K562 (cell line): Measurements from ENCODE around the gene ST6GALNAC2. TPM values are rescaled to one million over a fixed set of nuclear protein-coding genes. Genes with fewer than 3 reads are reported as not detected.
A peak's percentile ranks its signal among the peaks of the same experiment; 100 is the strongest.

Source experiments
- ATAC-seq: fragments of 200-7000 bp; cut with Tn5 transposase; 3 replicates; pipeline ENCODE4 v1.9.1; 2020; ENCODE audit warnings: moderate library complexity
- BruUV-seq: library from RNA; stranded (reverse); fragments of 400-500 nt; replicated peaks from 2 replicates; lab custom pipeline; 2021; lab: Mats Ljungman, UMichigan
- CTCF ChIA-PET: fragments of 300-600 bp; formaldehyde crosslinking; extraction: SDS; loops from one replicate; lab custom pipeline; 2021; ENCODE audit warnings: low intra/inter-chr PET ratio; lab: Yijun Ruan, JAX
- POLR2A ChIA-PET: fragments of 300-600, 350-650 bp; sonication (Branson Sonifier 250); formaldehyde crosslinking; extraction: SDS; loops from one replicate; lab custom pipeline; 2021; ENCODE audit warnings: antibody characterized with exemption, inconsistent platforms; lab: Yijun Ruan, JAX
- DNase-seq, 4 experiments: peaks; one replicate each; pipeline versions ENCODE4 v3.0.0 to v3.0.0-alpha.2; 2011 to 2018; ENCODE audit warnings: low spot score in 3 of 4, mixed read lengths in 3 of 4; ENCODE audit errors: extremely low read depth in 1 of 4
- FAIRE-seq: peaks from 2 replicates; lab custom pipeline; 2011; peaks lifted over from hg19 to GRCh38; lab: Jason Lieb, UNC
- H2AFZ ChIP-seq: 2 replicates; pipeline ENCODE4 v1.6.0; 2011; ENCODE audit warnings: low read depth, low read length, control low read depth, inconsistent platforms
- H3K27ac ChIP-seq: fragments of 200-600 bp; 3 replicates; pipeline ENCODE4 v1.8.0; 2011; ENCODE audit warnings: low read depth, mild to moderate bottlenecking, control low read depth, inconsistent platforms, low read length, moderate library complexity, mixed read lengths; ENCODE audit errors: extremely low read depth
- H3K27me3 ChIP-seq, 2 experiments: fragments of 300-600 bp in 1 of 2; 2 replicates in 1 of 2; 3 replicates in 1 of 2; pipeline versions ENCODE4 v1.6.0 to v1.8.0; 2011; ENCODE audit warnings: inconsistent platforms in 2 of 2, low read length in 2 of 2, mild to moderate bottlenecking in 1 of 2, mixed read lengths in 1 of 2, moderate library complexity in 1 of 2; ENCODE audit not compliant: control insufficient read depth in 2 of 2, insufficient read depth in 2 of 2
- H3K36me3 ChIP-seq: fragments of 300-600 bp; 3 replicates; pipeline ENCODE4 v1.8.0; 2011; ENCODE audit warnings: mild to moderate bottlenecking, low read length, inconsistent platforms; ENCODE audit not compliant: control insufficient read depth, insufficient read depth
- H3K4me1 ChIP-seq, 2 experiments: fragments of 200-600 bp in 1 of 2; replicated peaks in 1 of 2; 2 replicates in 1 of 2; 3 replicates in 1 of 2; pipeline versions ENCODE4 v1.5.1 to v1.8.0; 2011; ENCODE audit warnings: inconsistent platforms in 2 of 2, low read length in 2 of 2, mild to moderate bottlenecking in 1 of 2, mixed read lengths in 1 of 2, moderate library complexity in 1 of 2; ENCODE audit not compliant: control insufficient read depth in 2 of 2, insufficient read depth in 2 of 2
- H3K4me2 ChIP-seq: 2 replicates; pipeline ENCODE4 v1.6.1; 2011; ENCODE audit warnings: low read length, control low read depth, inconsistent platforms, mixed read lengths; ENCODE audit not compliant: insufficient read depth
- H3K4me3 ChIP-seq: fragments of 200-600 bp; sonication (generic), shearing (Covaris generic); 2 replicates; pipeline ENCODE4 v1.5.1; 2016; ENCODE audit warnings: control low read depth, inconsistent platforms
- H3K79me2 ChIP-seq: fragments of 200-600 bp; 3 replicates; pipeline ENCODE4 v1.8.0; 2011; ENCODE audit warnings: low read length, inconsistent platforms; ENCODE audit not compliant: control insufficient read depth, insufficient read depth
- H3K9ac ChIP-seq, 2 experiments: 2 replicates each; pipeline versions ENCODE4 v1.6.0 to v1.6.1; 2011; ENCODE audit warnings: low read depth in 2 of 2, low read length in 2 of 2, control low read depth in 1 of 2, inconsistent platforms in 1 of 2, mild to moderate bottlenecking in 1 of 2, mixed read lengths in 1 of 2; ENCODE audit not compliant: insufficient read depth in 1 of 2
- H3K9me1 ChIP-seq: one replicate; pipeline ENCODE4 v1.6.0; 2011; ENCODE audit warnings: inconsistent platforms, mild to moderate bottlenecking, low read length, moderate library complexity; ENCODE audit not compliant: control insufficient read depth, insufficient read depth
- H3K9me3 ChIP-seq: replicated peaks from 2 replicates; pipeline ENCODE4 v1.5.1; 2011; ENCODE audit warnings: low read depth, low read length, inconsistent platforms; ENCODE audit not compliant: control insufficient read depth, insufficient read depth
- H4K20me1 ChIP-seq: replicated peaks from 2 replicates; pipeline ENCODE4 v1.6.1; 2011; ENCODE audit warnings: low read length, inconsistent platforms, mixed read lengths; ENCODE audit not compliant: control insufficient read depth, insufficient read depth
- ATF1 ChIP-seq, 2 experiments: fragments of 450-650 bp in 1 of 2; IDR thresholded peaks; 2 replicates each; pipeline ENCODE4 v1.6.1; 2016; ENCODE audit warnings: missing compliant biosample characterization in 1 of 2, missing genetic modification characterization in 1 of 2
- BCOR ChIP-seq: fragments of 450-650 bp; IDR thresholded peaks from 2 replicates; pipeline ENCODE4 v1.6.1; 2016
- CHD2 ChIP-seq: IDR thresholded peaks from 2 replicates; pipeline ENCODE4 v1.6.1; 2011; ENCODE audit warnings: low read depth, low read length
- HIVEP1 ChIP-seq: fragments of 250-450 bp; sonication (Bioruptor Pico); IDR thresholded peaks from 2 replicates; pipeline ENCODE4 v1.4.0; 2020; ENCODE audit warnings: mild to moderate bottlenecking
- JUND ChIP-seq, 2 experiments: IDR thresholded peaks; 2 replicates in 1 of 2; 3 replicates in 1 of 2; pipeline ENCODE4 v1.6.1; 2011; ENCODE audit warnings: borderline replicate concordance in 2 of 2, low read depth in 2 of 2, low read length in 2 of 2, improper control_type of control experiment in 1 of 2, missing biosample characterization in 1 of 2, missing genetic modification characterization in 1 of 2, missing genetic modification reagents in 1 of 2
- L3MBTL2 ChIP-seq: fragments of 450-650 bp; IDR thresholded peaks from 2 replicates; pipeline ENCODE4 v1.6.1; 2016; ENCODE audit warnings: mild to moderate bottlenecking, moderate library complexity
- LEF1 ChIP-seq: fragments of 450-650 bp; IDR thresholded peaks from 2 replicates; pipeline ENCODE4 v1.6.1; 2016; ENCODE audit warnings: mild to moderate bottlenecking
- RBFOX2 ChIP-seq: fragments of 200-400 bp; formaldehyde crosslinking; IDR thresholded peaks from 2 replicates; pipeline ENCODE4 v1.6.1; 2017; ENCODE audit warnings: low read depth, mild to moderate bottlenecking, low read length, moderate library complexity
- SMARCA4 ChIP-seq: fragments of 450-650 bp; IDR thresholded peaks from 2 replicates; pipeline ENCODE4 v1.6.1; 2016
- WGBS: fragments of 100-300 bp; shearing (Covaris generic); methylation state at CpG from one replicate; pipeline ENCODE4 v1.1.6; 2016; ENCODE audit warnings: low coverage, mixed read lengths; ENCODE audit not compliant: insufficient coverage; ENCODE audit errors: missing lambda C conversion rate; 5-methylcytosine and 5-hydroxymethylcytosine counted together
- in situ Hi-C: fragments of 300-500 bp; cut with MboI; formaldehyde crosslinking; loops from 4 replicates; pipeline ENCODE4 v1.15.0; 2018; ENCODE audit warnings: inconsistent platforms, mixed read lengths
- intact Hi-C: fragments of 100-400 bp; cut with micrococcal nuclease; formaldehyde crosslinking; loops from 2 replicates; pipeline ENCODE4 v1.14.2; 2022
- polyA plus RNA-seq, 8 experiments: library from polyadenylated mRNA; depleted of rRNA in 4 of 8; stranded (reverse) in 5 of 8; unstranded in 3 of 8; fragments of >200 nt; fragmentation: Nextera tagmentation in 2 of 8; fragmentation: Illumina TruSeq in 1 of 8; extraction: Ambion mirVana in 2 of 8; extraction: Trizol in 1 of 8; gene quantifications; 2 replicates each; pipeline versions ENCODE4 v1.2.1 to v1.2.3, GENCODE V29; 2011 to 2014; ENCODE audit warnings: inconsistent platforms in 1 of 8, missing spikeins in 1 of 8
- total RNA-seq, 7 experiments: library from RNA; depleted of rRNA in 6 of 7; stranded (reverse); fragments of >200 nt in 6 of 7; fragmentation: Illumina TruSeq in 2 of 7; extraction: Trizol in 2 of 7; gene quantifications; 2 replicates each; pipeline versions ENCODE4 v1.2.1 to v1.2.3, GENCODE V29; 2011 to 2021; ENCODE audit warnings: low replicate concordance in 1 of 7
- TF ChIP-seq, protein P1 (sequence below): fragments of 450-650 bp; formaldehyde crosslinking; conservative IDR thresholded peaks from 2 replicates; pipeline ENCODE4 v1.4.0; 2022; ENCODE audit warnings: mild to moderate bottlenecking, missing genetic modification characterization
- TF ChIP-seq, protein P2 (sequence below): fragments of 200-800 bp; sonication (Bioruptor generic); IDR thresholded peaks from 2 replicates; pipeline ENCODE4 v1.6.1; 2016; ENCODE audit warnings: missing genetic modification characterization, missing compliant biosample characterization

Gene ST6GALNAC2
- total and polyA plus RNA-seq, 9 of the 15 experiments (the other 6 are each of a cell fraction or from before 2014, with no cell fraction given) = 0.18 TPM; not detected in 8

DNA sequence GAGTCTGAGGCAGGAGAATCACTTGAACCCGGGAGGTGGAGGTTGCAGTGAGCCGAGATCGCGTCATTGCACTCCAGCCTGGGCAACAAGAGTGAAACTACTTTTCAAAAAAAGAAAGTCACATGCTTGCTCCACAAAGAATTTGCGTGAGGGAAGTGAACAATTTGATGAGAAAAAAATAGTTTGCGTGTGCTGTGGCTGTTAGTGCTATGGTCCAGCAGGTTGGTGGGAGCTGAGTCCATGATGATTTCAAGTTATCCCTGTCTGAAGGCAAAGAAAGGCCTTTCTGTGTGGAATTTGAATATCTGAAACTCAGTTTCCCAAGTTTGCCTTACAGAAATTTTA is 24.8 kb downstream of the ST6GALNAC2 start:
- peak overlapping the region; percentile 76 to 95; a peak in 3 of 4 replicates for H3K9ac ChIP-seq
- H3K36me3 ChIP-seq = peaks cover 68% of the 10 kb centered on the region
- intact Hi-C loops = no loop called here
- H3K27me3 ChIP-seq = no peaks in the 10 kb centered on the region
- TF ChIP-seq SMARCA4 (peak; percentile 11; the same call in 1 of the 2 replicates), RBFOX2 (peak; percentile 42; the same call in 1 of the 2 replicates), JUND (IDR thresholded peaks at IDR 0.05; ENCODE audit: borderline replicate concordance, low read depth, low read length) (no peak), JUND (tag; IDR thresholded peaks at IDR 0.05; ENCODE audit: borderline replicate concordance, low read depth, low read length) (no peak), LEF1 (no peak), L3MBTL2 (peak; percentile 31; the same call in 1 of the 2 replicates), HIVEP1 (CRISPR knock-in tag) (no peak), CHD2 (no peak), ATF1 (CRISPR knock-in tag; IDR thresholded peaks at IDR 0.05) (no peak), ATF1 (tag; IDR thresholded peaks at IDR 0.05) (peak; percentile 32; the same call in 1 of the 2 replicates), BCOR (0 out of 2 replicates have a peak, but pooled peaks have one; percentile 33)
- TF ChIP-seq, protein P1, sequence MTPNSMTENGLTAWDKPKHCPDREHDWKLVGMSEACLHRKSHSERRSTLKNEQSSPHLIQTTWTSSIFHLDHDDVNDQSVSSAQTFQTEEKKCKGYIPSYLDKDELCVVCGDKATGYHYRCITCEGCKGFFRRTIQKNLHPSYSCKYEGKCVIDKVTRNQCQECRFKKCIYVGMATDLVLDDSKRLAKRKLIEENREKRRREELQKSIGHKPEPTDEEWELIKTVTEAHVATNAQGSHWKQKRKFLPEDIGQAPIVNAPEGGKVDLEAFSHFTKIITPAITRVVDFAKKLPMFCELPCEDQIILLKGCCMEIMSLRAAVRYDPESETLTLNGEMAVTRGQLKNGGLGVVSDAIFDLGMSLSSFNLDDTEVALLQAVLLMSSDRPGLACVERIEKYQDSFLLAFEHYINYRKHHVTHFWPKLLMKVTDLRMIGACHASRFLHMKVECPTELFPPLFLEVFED = no peak
- TF ChIP-seq, protein P2, sequence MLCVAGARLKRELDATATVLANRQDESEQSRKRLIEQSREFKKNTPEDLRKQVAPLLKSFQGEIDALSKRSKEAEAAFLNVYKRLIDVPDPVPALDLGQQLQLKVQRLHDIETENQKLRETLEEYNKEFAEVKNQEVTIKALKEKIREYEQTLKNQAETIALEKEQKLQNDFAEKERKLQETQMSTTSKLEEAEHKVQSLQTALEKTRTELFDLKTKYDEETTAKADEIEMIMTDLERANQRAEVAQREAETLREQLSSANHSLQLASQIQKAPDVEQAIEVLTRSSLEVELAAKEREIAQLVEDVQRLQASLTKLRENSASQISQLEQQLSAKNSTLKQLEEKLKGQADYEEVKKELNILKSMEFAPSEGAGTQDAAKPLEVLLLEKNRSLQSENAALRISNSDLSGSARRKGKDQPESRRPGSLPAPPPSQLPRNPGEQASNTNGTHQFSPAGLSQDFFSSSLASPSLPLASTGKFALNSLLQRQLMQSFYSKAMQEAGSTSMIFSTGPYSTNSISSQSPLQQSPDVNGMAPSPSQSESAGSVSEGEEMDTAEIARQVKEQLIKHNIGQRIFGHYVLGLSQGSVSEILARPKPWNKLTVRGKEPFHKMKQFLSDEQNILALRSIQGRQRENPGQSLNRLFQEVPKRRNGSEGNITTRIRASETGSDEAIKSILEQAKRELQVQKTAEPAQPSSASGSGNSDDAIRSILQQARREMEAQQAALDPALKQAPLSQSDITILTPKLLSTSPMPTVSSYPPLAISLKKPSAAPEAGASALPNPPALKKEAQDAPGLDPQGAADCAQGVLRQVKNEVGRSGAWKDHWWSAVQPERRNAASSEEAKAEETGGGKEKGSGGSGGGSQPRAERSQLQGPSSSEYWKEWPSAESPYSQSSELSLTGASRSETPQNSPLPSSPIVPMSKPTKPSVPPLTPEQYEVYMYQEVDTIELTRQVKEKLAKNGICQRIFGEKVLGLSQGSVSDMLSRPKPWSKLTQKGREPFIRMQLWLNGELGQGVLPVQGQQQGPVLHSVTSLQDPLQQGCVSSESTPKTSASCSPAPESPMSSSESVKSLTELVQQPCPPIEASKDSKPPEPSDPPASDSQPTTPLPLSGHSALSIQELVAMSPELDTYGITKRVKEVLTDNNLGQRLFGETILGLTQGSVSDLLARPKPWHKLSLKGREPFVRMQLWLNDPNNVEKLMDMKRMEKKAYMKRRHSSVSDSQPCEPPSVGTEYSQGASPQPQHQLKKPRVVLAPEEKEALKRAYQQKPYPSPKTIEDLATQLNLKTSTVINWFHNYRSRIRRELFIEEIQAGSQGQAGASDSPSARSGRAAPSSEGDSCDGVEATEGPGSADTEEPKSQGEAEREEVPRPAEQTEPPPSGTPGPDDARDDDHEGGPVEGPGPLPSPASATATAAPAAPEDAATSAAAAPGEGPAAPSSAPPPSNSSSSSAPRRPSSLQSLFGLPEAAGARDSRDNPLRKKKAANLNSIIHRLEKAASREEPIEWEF (CRISPR knock-in tag) = 0 out of 2 replicates have a peak, but pooled peaks have one; percentile 12
- H3K9me3 ChIP-seq = no peaks in the 10 kb centered on the region
- in situ Hi-C loops = no loop called here
- peaks cover 29% of the 10 kb centered on the region for H4K20me1 ChIP-seq
- H3K4me1 ChIP-seq = peaks cover 22 to 32% of the 10 kb centered on the region in 2 experiments
- no TSS peak for BruUV-seq
- H2AFZ ChIP-seq = no peak overlapping the region
- H3K9me1 ChIP-seq = no peaks in the 10 kb centered on the region
- POLR2A ChIA-PET = interaction anchor here (0.7 to 5.8 kb wide), 9 partner anchors 7 to 1659 kb away, joined by 3 to 48 read pairs (median 5); a partner anchor contains a TSS
- 11% methylated on average over 6 of the region's 6 CpGs for WGBS
- FAIRE-seq (no peak), DNase-seq (no peak), ATAC-seq (no peak)
- peak overlapping the region; percentile 95 for H3K4me2 ChIP-seq
- CTCF ChIA-PET = interaction anchor here (0.5 kb wide), 1 partner anchor 250 kb away, joined by 3 read pairs; no protein-coding TSS in a partner anchor
- H3K4me3 ChIP-seq = peak overlapping the region; percentile 57
- peak overlapping the region; percentile 94; the same call in 2 of the 3 replicates for H3K27ac ChIP-seq
- H3K79me2 ChIP-seq = peaks cover 75% of the 10 kb centered on the region
